CD4-positive, CD25-positive, alpha-beta regulatory T cell (primary cell): ENCODE measurements around the gene MYOC. TPM values are rescaled to one million over a fixed set of nuclear protein-coding genes. Genes with fewer than 3 reads are reported as not detected.
"Not testable (repeated sequence)": the region's sequence is repeated elsewhere in the genome, so short reads cannot be mapped to it uniquely, and the experiment has no call there.

ENCODE experiments used
- ATAC-seq, 2 donors: fragments of 150-1000 bp; cut with Tn5 transposase; one replicate each; pipeline ENCODE4 v1.10.0; 2021; ENCODE audit warnings: low read depth in 2 of 2, moderate number of reproducible peaks in 2 of 2, moderate library complexity in 1 of 2
- DNase-seq, 3 donors: peaks; one replicate each; pipeline versions ENCODE4 v3.0.0 to v3.0.0-alpha.2; 2012 to 2022; ENCODE audit warnings: mixed read lengths in 1 of 3
- H3K27ac ChIP-seq: one replicate; pipeline ENCODE4 v1.7.0; 2013; ENCODE audit warnings: mild to moderate bottlenecking, low read length; ENCODE audit not compliant: insufficient read depth, poor library complexity, severe bottlenecking
- H3K27me3 ChIP-seq: one replicate; pipeline ENCODE4 v1.7.0; 2013; ENCODE audit warnings: low read length; ENCODE audit not compliant: control insufficient read depth, insufficient read depth
- H3K36me3 ChIP-seq: one replicate; pipeline ENCODE4 v1.7.0; 2013; ENCODE audit warnings: mild to moderate bottlenecking, low read length, moderate library complexity; ENCODE audit not compliant: control insufficient read depth, insufficient read depth
- H3K4me1 ChIP-seq: 2 replicates; pipeline ENCODE4 v1.7.0; 2013; ENCODE audit warnings: mild to moderate bottlenecking, low read length; ENCODE audit not compliant: insufficient read depth, control insufficient read depth, poor library complexity, severe bottlenecking
- H3K4me3 ChIP-seq: one replicate; pipeline ENCODE4 v1.7.0; 2013; ENCODE audit warnings: low read depth, mild to moderate bottlenecking, low read length, moderate library complexity
- H3K9me3 ChIP-seq, 2 experiments: 1 replicate in 1 of 2; 2 replicates in 1 of 2; pipeline ENCODE4 v1.7.0; 2013; ENCODE audit warnings: low read length in 2 of 2, mild to moderate bottlenecking in 1 of 2, moderate library complexity in 1 of 2; ENCODE audit not compliant: control insufficient read depth in 2 of 2
- H3K27ac Mint-ChIP-seq, 3 donors: one replicate each; pipeline ENCODE4 v1.8.0; 2020 to 2022; ENCODE audit warnings: mild to moderate bottlenecking in 3 of 3, mixed read lengths in 3 of 3, moderate library complexity in 2 of 3
- H3K27me3 Mint-ChIP-seq: one replicate; pipeline ENCODE4 v1.8.0; 2022; ENCODE audit warnings: mild to moderate bottlenecking, mixed read lengths
- H3K36me3 Mint-ChIP-seq: one replicate; pipeline ENCODE4 v1.8.0; 2020; ENCODE audit warnings: mixed read lengths
- H3K4me1 Mint-ChIP-seq, 4 donors: one replicate each; pipeline ENCODE4 v1.8.0; 2020 to 2022; ENCODE audit warnings: mixed read lengths in 4 of 4, mild to moderate bottlenecking in 1 of 4
- H3K4me3 Mint-ChIP-seq, 4 donors: one replicate each; pipeline ENCODE4 v1.8.0; 2020 to 2022; ENCODE audit warnings: mild to moderate bottlenecking in 4 of 4, mixed read lengths in 4 of 4, moderate library complexity in 3 of 4
- H3K9me3 Mint-ChIP-seq, 7 donors: one replicate each; pipeline ENCODE4 v1.8.0; 2020 to 2022; ENCODE audit warnings: mixed read lengths in 7 of 7, mild to moderate bottlenecking in 3 of 7, moderate library complexity in 2 of 7
- polyA plus RNA-seq, 4 donors: library from polyadenylated mRNA; unstranded; fragments of 300-500 nt; fragmentation: Illumina TruSeq; gene quantifications; one replicate each; pipeline ENCODE4 v1.2.3, GENCODE V29; 2021
- total RNA-seq: library from RNA; stranded (reverse); gene quantifications from one replicate; pipeline ENCODE4 v1.2.3, GENCODE V29; 2022

The MYOC gene
- total and polyA plus RNA-seq, 5 donors from 2014 or later = not detected

- Mint-ChIP-seq H3K27me3 (peaks cover 9% of the 10 kb centered on the region), H3K9me3 (peaks cover 0 to 2% (median 0%) of the 10 kb centered on the region in 7 donors), H3K36me3 (no peaks in the 10 kb centered on the region), H3K4me1 (no peaks in the 10 kb centered on the region), H3K4me3 (no peak overlapping the region), H3K27ac (no peak overlapping the region)
- no peaks in the 10 kb centered on the region for H3K27me3 ChIP-seq
- no peaks in the 10 kb centered on the region for H3K9me3 ChIP-seq
- no peak for DNase-seq
- ATAC-seq = no peak
- no peaks in the 10 kb centered on the region for H3K4me1 ChIP-seq
- H3K36me3 ChIP-seq = no peaks in the 10 kb centered on the region
- H3K4me3 ChIP-seq = no peak overlapping the region
- no peak overlapping the region for H3K27ac ChIP-seq
Observed at GRCh38 chr1:171661076-171661650, 8.7 kb upstream of the MYOC start.

- H3K27ac ChIP-seq, H3K9me3 ChIP-seq, H3K9me3 Mint-ChIP-seq, H3K36me3 Mint-ChIP-seq, DNase-seq, H3K27me3 ChIP-seq, ATAC-seq, H3K4me1 ChIP-seq, H3K4me3 ChIP-seq, H3K27ac Mint-ChIP-seq, H3K36me3 ChIP-seq, H3K4me3 Mint-ChIP-seq: not testable (repeated sequence)
- H3K4me1 Mint-ChIP-seq = peaks cover 4 to 12% (median 7%) of the 10 kb centered on the region in 4 donors
- H3K27me3 Mint-ChIP-seq = peaks cover 10% of the 10 kb centered on the region
Observed at GRCh38 chr1:171656206-171656605, 3.7 kb upstream of the MYOC start.

GRCh38 chr1:171655746-171656116 lies 3.2 kb upstream of the MYOC start:
- peaks cover 0 to 2% (median 0%) of the 10 kb centered on the region in 7 donors for H3K9me3 Mint-ChIP-seq
- no peak for ATAC-seq
- Histone ChIP-seq H3K4me3 (no peak overlapping the region), H3K9me3 (no peaks in the 10 kb centered on the region), H3K27me3 (peaks cover 6% of the 10 kb centered on the region), H3K36me3 (no peaks in the 10 kb centered on the region), H3K4me1 (peaks cover 4% of the 10 kb centered on the region), H3K27ac (no peak overlapping the region)
- no peaks in the 10 kb centered on the region for H3K36me3 Mint-ChIP-seq
- peak overlapping the region in 1 of 4 donors; percentile 10 for H3K4me3 Mint-ChIP-seq
- H3K4me1 Mint-ChIP-seq = peaks cover 4 to 12% (median 7%) of the 10 kb centered on the region in 4 donors
- no peak for DNase-seq
- H3K27me3 Mint-ChIP-seq = peaks cover 10% of the 10 kb centered on the region
- no peak overlapping the region for H3K27ac Mint-ChIP-seq

- Histone ChIP-seq H3K4me3 (no peak overlapping the region), H3K27me3 (peaks cover 7% of the 10 kb centered on the region), H3K9me3 (no peaks in the 10 kb centered on the region), H3K4me1 (peaks cover 4% of the 10 kb centered on the region), H3K36me3 (no peaks in the 10 kb centered on the region), H3K27ac (no peak overlapping the region)
- Mint-ChIP-seq H3K4me1 (peaks cover 4 to 12% (median 7%) of the 10 kb centered on the region in 4 donors), H3K27me3 (peaks cover 10% of the 10 kb centered on the region), H3K9me3 (peaks cover 0 to 2% (median 0%) of the 10 kb centered on the region in 7 donors), H3K4me3 (peak overlapping the region in 2 of 4 donors; percentile 10 to 30), H3K36me3 (no peaks in the 10 kb centered on the region), H3K27ac (peak overlapping the region in 1 of 3 donors; percentile 53)
- ATAC-seq = peak; percentile 52 to 71
- peak; percentile 14 to 77 (median 43) for DNase-seq
Observed at GRCh38 chr1:171654942-171655745, 2.7 kb upstream of the MYOC start.

GRCh38 chr1:171654201-171654941 lies 1.9 kb upstream of the MYOC start:
- ATAC-seq (no peak), DNase-seq (no peak)
- Mint-ChIP-seq H3K27me3 (peaks cover 10% of the 10 kb centered on the region), H3K4me3 (no peak overlapping the region), H3K27ac (no peak overlapping the region), H3K9me3 (peaks cover 0 to 2% (median 0%) of the 10 kb centered on the region in 7 donors), H3K36me3 (no peaks in the 10 kb centered on the region), H3K4me1 (peaks cover 4 to 12% (median 7%) of the 10 kb centered on the region in 4 donors)
- Histone ChIP-seq H3K9me3 (no peaks in the 10 kb centered on the region), H3K27ac (no peak overlapping the region), H3K27me3 (peaks cover 7% of the 10 kb centered on the region), H3K36me3 (no peaks in the 10 kb centered on the region), H3K4me1 (peaks cover 4% of the 10 kb centered on the region), H3K4me3 (no peak overlapping the region)

- peaks cover 10% of the 10 kb centered on the region for H3K27me3 Mint-ChIP-seq
- no peaks in the 10 kb centered on the region for H3K36me3 Mint-ChIP-seq
Observed at GRCh38 chr1:171653796-171654195, 1.3 kb upstream of the MYOC start.

GRCh38 chr1:171646249-171646560 lies 6.3 kb downstream of the MYOC start:
- H3K36me3 ChIP-seq = no peaks in the 10 kb centered on the region
- DNase-seq (no peak), ATAC-seq (no peak)
- H3K9me3 ChIP-seq = no peaks in the 10 kb centered on the region
- H3K27ac Mint-ChIP-seq = no peak overlapping the region
- H3K4me1 Mint-ChIP-seq = peaks cover 0 to 6% (median 3%) of the 10 kb centered on the region in 4 donors
- peaks cover 4% of the 10 kb centered on the region for H3K4me1 ChIP-seq
- H3K9me3 Mint-ChIP-seq = peaks cover 0 to 1% (median 0%) of the 10 kb centered on the region in 7 donors
- no peaks in the 10 kb centered on the region for H3K36me3 Mint-ChIP-seq
- peaks cover 4% of the 10 kb centered on the region for H3K27me3 ChIP-seq
- H3K4me3 Mint-ChIP-seq = no peak overlapping the region
- H3K27me3 Mint-ChIP-seq = peaks cover 11% of the 10 kb centered on the region
- H3K27ac ChIP-seq = no peak overlapping the region
- H3K4me3 ChIP-seq = no peak overlapping the region

More at GRCh38 chr1:171653796-171654195, 1.3 kb upstream of the MYOC start:
- Mint-ChIP-seq H3K4me1 (peaks cover 4 to 12% (median 7%) of the 10 kb centered on the region in 4 donors), H3K4me3 (no peak overlapping the region), H3K27ac (no peak overlapping the region), H3K9me3 (peaks cover 0 to 2% (median 0%) of the 10 kb centered on the region in 7 donors)
- Histone ChIP-seq H3K4me1 (peaks cover 4% of the 10 kb centered on the region), H3K36me3 (no peaks in the 10 kb centered on the region), H3K27ac (no peak overlapping the region), H3K9me3 (no peaks in the 10 kb centered on the region), H3K27me3 (peaks cover 7% of the 10 kb centered on the region), H3K4me3 (no peak overlapping the region)
- no peak for DNase-seq
- ATAC-seq = no peak
